Activated gamma-delta T cell treated with anti-CD3 and anti-CD28 coated beads, Interleukin-2, amount 50 U/mL, for 16 hours (primary cell): Measurements from ENCODE around the gene ZNF428.
"Not testable (repeated sequence)": the region's sequence is repeated elsewhere in the genome, so short reads cannot be mapped to it uniquely, and the experiment has no call there.

Experiments
- DNase-seq: peaks from one replicate; pipeline ENCODE4 v3.0.0-alpha.2; 2020; ENCODE audit warnings: low read depth

Gene ZNF428

GRCh38 chr19:43639519-43640423 is 20.3 kb upstream of the ZNF428 start, which contains the start of gene CADM4:
Gene CADM4 (minus strand): TSS chr19:43639850. CDS start chr19:43639790, 60 bp downstream.
- no peak for DNase-seq

GRCh38 chr19:43638995-43639518 is 19.6 kb upstream of the ZNF428 start:
- DNase-seq: no peak

GRCh38 chr19:43638214-43638994 is 19.0 kb upstream of the ZNF428 start:
- DNase-seq: no peak

- no peak for DNase-seq
Observed at GRCh38 chr19:43636121-43636683, 16.8 kb upstream of the ZNF428 start.

GRCh38 chr19:43635561-43635940 is 16.1 kb upstream of the ZNF428 start:
- DNase-seq: not testable (repeated sequence)

- DNase-seq: no peak
Observed at GRCh38 chr19:43634872-43635560, 15.6 kb upstream of the ZNF428 start.

GRCh38 chr19:43634506-43634871 is 15.1 kb upstream of the ZNF428 start:
- DNase-seq: no peak

- DNase-seq: no peak
Observed at GRCh38 chr19:43634068-43634467, 14.6 kb upstream of the ZNF428 start.

- DNase-seq: no peak
Observed at GRCh38 chr19:43633520-43633919, 14.1 kb upstream of the ZNF428 start.

GRCh38 chr19:43631491-43631890 is 12.1 kb upstream of the ZNF428 start:
- no peak for DNase-seq

- DNase-seq: no peak
Observed at GRCh38 chr19:43628646-43629326, 9.4 kb upstream of the ZNF428 start.

- no peak for DNase-seq
Observed at GRCh38 chr19:43626838-43627237, 7.4 kb upstream of the ZNF428 start.

- DNase-seq: no peak
Observed at GRCh38 chr19:43625918-43626579, 6.6 kb upstream of the ZNF428 start.

- DNase-seq: peak; percentile 72
Observed at GRCh38 chr19:43624933-43625332, 5.5 kb upstream of the ZNF428 start.

GRCh38 chr19:43623889-43624670 is 4.7 kb upstream of the ZNF428 start:
- no peak for DNase-seq

GRCh38 chr19:43622956-43623355 is 3.5 kb upstream of the ZNF428 start:
- no peak for DNase-seq

GRCh38 chr19:43622070-43622469 is 2.6 kb upstream of the ZNF428 start:
- DNase-seq: no peak

GRCh38 chr19:43620061-43621001 is 902 bp upstream of the ZNF428 start:
- peak; percentile 76 for DNase-seq

- DNase-seq: no peak
Observed at GRCh38 chr19:43618921-43619261, 538 bp downstream of the ZNF428 start.
